ENCODE measurements around the gene ZNF691. TPM values are rescaled to one million over a fixed set of nuclear protein-coding genes. Genes with fewer than 3 reads are reported as not detected.

The ZNF691 gene
- 13.5 and 14.2 TPM in 2 replicates for total RNA-seq (2021)
- Bru-seq, nascent RNA: percentile 81 among the genes with signal in this experiment
- BruChase-seq, experiment 1, labeled RNA remaining after a 2-hour chase: percentile 78 among the genes with signal in this experiment
- BruChase-seq, experiment 2, labeled RNA remaining after a 6-hour chase: percentile 69 among the genes with signal in this experiment
- long read RNA-seq, transcript ZNF691-206 (2 exons, 1,577 nt): major isoform, 14 of 33 reads
- long read RNA-seq, transcript ZNF691-205 (3 exons, 1,683 nt): minor isoform, 9 of 33 reads
- long read RNA-seq, transcript ZNF691-201 (4 exons, 1,910 nt): minor isoform, 7 of 33 reads
- long read RNA-seq, partial matches to known transcripts: 1 of 33 reads
- long read RNA-seq, other reads (novel, unspliced or antisense): 2 of 33 reads

- H3K27ac ChIP-seq (ENCODE audit: low read depth, low read length, poor library complexity, severe bottlenecking): peak within 1 kb of the TSS; percentile 82
- POLR2A ChIA-PET (ENCODE audit: low non-redundant PET): interaction anchor here (0.5 kb wide), 1 partner anchor 18 kb away, joined by 7 read pairs; no protein-coding TSS in a partner anchor
Observed at GRCh38 chr1:42846257-42847110, at the start of gene ZNF691. Gene ZNF691, plus strand, starts transcription at chr1:42846613. Its CDS starts 3,046 bp downstream, at chr1:42849659.

GRCh38 chr1:42797414-42797813, 49.0 kb upstream of the ZNF691 start:
- TF ChIP-seq CTCF (conservative IDR thresholded peaks at IDR 0.05; ENCODE audit: low read depth, low read length) (no peak), EZH2 (IDR thresholded peaks at IDR 0.05; ENCODE audit: borderline replicate concordance, low read depth, low read length, poor library complexity, severe bottlenecking) (no peak)
- no peak overlapping the region for H3K4me3 ChIP-seq (ENCODE audit: low read depth, low read length, poor library complexity, severe bottlenecking)
- no peaks in the 10 kb centered on the region for H3K27me3 ChIP-seq (replicated peaks; ENCODE audit: insufficient read depth, low read depth, low read length, poor library complexity)
- no peak overlapping the region for H3K27ac ChIP-seq (ENCODE audit: low read depth, low read length, poor library complexity, severe bottlenecking)
- ChIA-PET CTCF (no interaction called here), POLR2A (ENCODE audit: low non-redundant PET) (no interaction called here)
- no TSS peak for BruUV-seq (replicated peaks)
- no peak for DNase-seq (ENCODE audit: low spot score)
- H3K36me3 ChIP-seq (ENCODE audit: insufficient read depth, low read length, poor library complexity, severe bottlenecking): no peaks in the 10 kb centered on the region
- intact Hi-C loops (cut with micrococcal nuclease; ENCODE audit: unreplicated experiment): no loop called here
- H3K9me3 ChIP-seq (ENCODE audit: low read depth, low read length, poor library complexity, severe bottlenecking): no peaks in the 10 kb centered on the region
- no peaks in the 10 kb centered on the region for H3K4me1 ChIP-seq (ENCODE audit: insufficient read depth, low read length, poor library complexity, severe bottlenecking)

More at GRCh38 chr1:42846257-42847110, at the start of gene ZNF691:
- BruUV-seq (replicated peaks): no TSS peak
- Histone ChIP-seq H3K4me3 (ENCODE audit: low read depth, low read length, poor library complexity, severe bottlenecking) (peak within 1 kb of the TSS; percentile 85), H3K36me3 (ENCODE audit: insufficient read depth, low read length, poor library complexity, severe bottlenecking) (peaks cover 23% of the 10 kb centered on the region), H3K4me1 (ENCODE audit: insufficient read depth, low read length, poor library complexity, severe bottlenecking) (peaks cover 19% of the 10 kb centered on the region), H3K9me3 (ENCODE audit: low read depth, low read length, poor library complexity, severe bottlenecking) (peaks cover 6% of the 10 kb centered on the region), H3K27me3 (replicated peaks; ENCODE audit: insufficient read depth, low read depth, low read length, poor library complexity) (no peaks in the 10 kb centered on the region)
- CTCF ChIA-PET: interaction anchor here (0.5 to 1.7 kb wide), 4 partner anchors 76 to 1011 kb away, joined by 3 to 6 read pairs (median 4); no protein-coding TSS in a partner anchor
- intact Hi-C loops (cut with micrococcal nuclease; ENCODE audit: unreplicated experiment): no loop called here
- TF ChIP-seq EZH2 (IDR thresholded peaks at IDR 0.05; ENCODE audit: borderline replicate concordance, low read depth, low read length, poor library complexity, severe bottlenecking) (no peak), CTCF (conservative IDR thresholded peaks at IDR 0.05; ENCODE audit: low read depth, low read length) (peak; percentile 57)
- peak; percentile 99 for DNase-seq (ENCODE audit: low spot score)

GRCh38 chr1:42797979-42798378, 48.4 kb upstream of the ZNF691 start:
- H3K27me3 ChIP-seq (replicated peaks; ENCODE audit: insufficient read depth, low read depth, low read length, poor library complexity): no peaks in the 10 kb centered on the region
- no peak overlapping the region for H3K27ac ChIP-seq (ENCODE audit: low read depth, low read length, poor library complexity, severe bottlenecking)
- H3K4me1 ChIP-seq (ENCODE audit: insufficient read depth, low read length, poor library complexity, severe bottlenecking): no peaks in the 10 kb centered on the region
- no TSS peak for BruUV-seq (replicated peaks)
- no peak for DNase-seq (ENCODE audit: low spot score)
- intact Hi-C loops (cut with micrococcal nuclease; ENCODE audit: unreplicated experiment): no loop called here
- H3K36me3 ChIP-seq (ENCODE audit: insufficient read depth, low read length, poor library complexity, severe bottlenecking): no peaks in the 10 kb centered on the region
- ChIA-PET POLR2A (ENCODE audit: low non-redundant PET) (no interaction called here), CTCF (no interaction called here)
- no peak for TF ChIP-seq EZH2 (IDR thresholded peaks at IDR 0.05; ENCODE audit: borderline replicate concordance, low read depth, low read length, poor library complexity, severe bottlenecking)
- no peak for TF ChIP-seq CTCF (conservative IDR thresholded peaks at IDR 0.05; ENCODE audit: low read depth, low read length)
- H3K9me3 ChIP-seq (ENCODE audit: low read depth, low read length, poor library complexity, severe bottlenecking): no peaks in the 10 kb centered on the region
- no peak overlapping the region for H3K4me3 ChIP-seq (ENCODE audit: low read depth, low read length, poor library complexity, severe bottlenecking)

Measured in A673 (cell line).